Measurements from ENCODE around the gene TTC39C.

The TTC39C gene

DNA sequence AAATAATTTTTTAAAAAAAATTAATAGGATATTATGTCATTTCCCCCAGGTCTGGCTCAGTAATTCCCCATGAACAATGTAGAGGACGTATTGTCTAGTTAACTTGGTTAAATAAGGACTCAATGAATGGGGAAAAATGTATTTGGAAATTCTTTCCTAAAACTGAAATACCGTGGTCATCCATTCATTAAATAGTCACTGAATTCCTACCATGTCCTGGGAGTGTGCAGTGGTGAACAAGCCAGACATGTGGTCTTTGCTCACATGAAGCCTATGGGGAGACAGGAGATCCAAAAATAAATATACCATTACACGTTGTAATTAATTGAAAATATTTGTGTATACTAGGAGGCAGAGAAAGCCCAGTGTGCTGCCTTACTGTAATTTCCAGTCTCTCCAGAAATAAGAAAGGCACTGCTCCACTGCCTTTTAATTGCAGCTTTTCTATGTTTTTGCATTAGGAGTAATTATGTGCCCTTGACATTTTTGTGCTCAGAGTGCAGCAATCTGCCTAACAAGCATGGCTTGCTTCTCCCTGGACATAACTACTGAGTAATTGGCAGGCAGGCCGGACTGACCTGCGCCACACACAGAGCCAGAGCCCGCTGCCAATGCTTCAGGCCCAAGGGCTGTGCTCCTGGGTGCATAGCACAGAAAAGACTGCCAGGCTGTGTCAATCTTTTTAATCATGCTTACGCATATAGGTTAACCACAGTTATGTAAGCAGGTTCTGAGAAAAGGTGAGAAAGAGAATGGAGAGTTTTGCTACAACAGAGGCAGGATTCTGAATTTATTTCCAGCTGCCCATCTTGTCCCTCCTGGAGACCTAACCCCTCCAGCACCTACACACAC, 22.2 kb upstream of the TTC39C start:
- ChIA-PET POLR2A (no interaction called here), CTCF (interaction anchor here (1.0 to 1.6 kb wide), 2 partner anchors 16 to 127 kb away, joined by 3 read pairs; no protein-coding TSS in a partner anchor)
- no peak for DNase-seq (ENCODE audit: low read depth, low spot score)
- H3K4me3 ChIP-seq (ENCODE audit: low read depth, low read length): no peak overlapping the region
- TF ChIP-seq, protein P1, sequence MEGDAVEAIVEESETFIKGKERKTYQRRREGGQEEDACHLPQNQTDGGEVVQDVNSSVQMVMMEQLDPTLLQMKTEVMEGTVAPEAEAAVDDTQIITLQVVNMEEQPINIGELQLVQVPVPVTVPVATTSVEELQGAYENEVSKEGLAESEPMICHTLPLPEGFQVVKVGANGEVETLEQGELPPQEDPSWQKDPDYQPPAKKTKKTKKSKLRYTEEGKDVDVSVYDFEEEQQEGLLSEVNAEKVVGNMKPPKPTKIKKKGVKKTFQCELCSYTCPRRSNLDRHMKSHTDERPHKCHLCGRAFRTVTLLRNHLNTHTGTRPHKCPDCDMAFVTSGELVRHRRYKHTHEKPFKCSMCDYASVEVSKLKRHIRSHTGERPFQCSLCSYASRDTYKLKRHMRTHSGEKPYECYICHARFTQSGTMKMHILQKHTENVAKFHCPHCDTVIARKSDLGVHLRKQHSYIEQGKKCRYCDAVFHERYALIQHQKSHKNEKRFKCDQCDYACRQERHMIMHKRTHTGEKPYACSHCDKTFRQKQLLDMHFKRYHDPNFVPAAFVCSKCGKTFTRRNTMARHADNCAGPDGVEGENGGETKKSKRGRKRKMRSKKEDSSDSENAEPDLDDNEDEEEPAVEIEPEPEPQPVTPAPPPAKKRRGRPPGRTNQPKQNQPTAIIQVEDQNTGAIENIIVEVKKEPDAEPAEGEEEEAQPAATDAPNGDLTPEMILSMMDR (IDR thresholded peaks at IDR 0.05; ENCODE audit: insufficient read depth, low read length, missing control alignments): no peak

DNA sequence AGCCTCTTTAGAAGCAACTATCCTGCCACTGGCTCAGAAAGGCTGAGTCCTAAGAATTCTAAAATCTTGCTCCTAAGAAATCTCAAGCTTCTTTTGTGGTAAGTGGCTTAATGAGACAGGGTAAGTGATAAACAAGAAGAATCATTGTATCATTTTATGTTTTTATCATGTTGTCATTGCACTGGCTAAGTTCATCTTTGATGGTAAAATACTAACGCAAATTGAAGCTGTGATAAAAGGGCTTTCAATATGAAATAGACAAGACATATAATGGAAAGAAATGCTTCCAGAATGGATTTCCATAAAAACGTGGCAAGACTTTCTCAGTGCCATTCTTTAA, 21.6 kb upstream of the TTC39C start:
- POLR2A ChIA-PET: no interaction called here
- no peak for DNase-seq (ENCODE audit: low read depth, low spot score)
- CTCF ChIA-PET: interaction anchor here (1.0 to 1.4 kb wide), 2 partner anchors 74 to 127 kb away, joined by 3 to 7 read pairs; no protein-coding TSS in a partner anchor

DNA sequence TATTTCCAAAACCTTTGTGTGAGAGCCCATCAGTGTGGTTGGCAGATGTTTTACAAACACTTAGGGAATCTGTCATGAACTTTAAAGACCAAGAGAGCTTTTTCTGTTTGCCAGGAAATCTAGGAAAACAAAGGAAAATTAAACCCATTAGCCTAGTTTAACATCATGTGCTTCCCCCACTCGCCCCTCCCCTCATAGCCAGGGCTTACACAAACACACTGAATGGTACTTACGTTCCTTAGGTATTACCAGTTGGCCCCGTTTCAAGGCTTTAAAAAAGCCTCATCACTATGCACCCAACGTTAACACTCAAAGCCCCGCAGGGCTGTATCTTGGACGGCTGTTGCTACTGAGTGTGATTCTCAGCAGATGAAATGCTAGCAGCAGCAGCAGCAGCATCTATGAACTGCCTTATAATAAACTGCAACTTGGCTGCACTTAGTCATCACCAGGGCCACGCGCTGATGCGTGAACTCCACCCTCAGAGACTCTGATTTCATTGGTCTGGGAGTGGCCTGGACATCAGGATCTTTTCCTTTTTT, 20.1 kb upstream of the TTC39C start:
- H3K4me3 ChIP-seq (ENCODE audit: low read depth, low read length): no peak overlapping the region; the same call in 1 of the 2 replicates
- peak; percentile 77 for DNase-seq (ENCODE audit: low read depth, low spot score)
- TF ChIP-seq, protein P1 (IDR thresholded peaks at IDR 0.05; ENCODE audit: insufficient read depth, low read length, missing control alignments): no peak
- ChIA-PET CTCF (interaction anchor here (1.4 kb wide), 1 partner anchor 75 kb away, joined by 7 read pairs; no protein-coding TSS in a partner anchor), POLR2A (no interaction called here)

More for the DNA sequence above, 21.6 kb upstream of the TTC39C start:
- no peak overlapping the region for H3K4me3 ChIP-seq (ENCODE audit: low read depth, low read length)
- TF ChIP-seq, protein P1 (IDR thresholded peaks at IDR 0.05; ENCODE audit: insufficient read depth, low read length, missing control alignments): no peak

DNA sequence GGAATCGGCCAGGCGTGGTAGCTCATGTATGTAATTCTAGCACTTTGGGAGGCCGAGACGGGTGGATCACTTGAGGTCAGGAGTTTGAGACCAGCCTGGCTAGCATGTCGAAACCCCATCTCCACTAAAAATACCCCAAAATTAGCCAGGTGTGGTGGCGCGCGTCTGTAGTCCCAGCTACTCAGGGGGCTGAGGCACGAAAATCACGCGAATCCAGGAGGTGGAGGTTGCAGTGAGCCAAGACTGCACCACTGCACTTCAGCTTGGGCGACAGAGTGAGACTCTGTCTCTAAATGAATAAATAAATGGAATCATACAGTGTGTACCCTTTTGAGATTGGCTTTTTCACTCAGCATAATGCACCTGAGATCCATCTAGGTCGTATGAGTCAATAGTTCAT, 19.4 kb upstream of the TTC39C start:
- no peak overlapping the region for H3K4me3 ChIP-seq (ENCODE audit: low read depth, low read length)
- no peak for DNase-seq (ENCODE audit: low read depth, low spot score)

DNA sequence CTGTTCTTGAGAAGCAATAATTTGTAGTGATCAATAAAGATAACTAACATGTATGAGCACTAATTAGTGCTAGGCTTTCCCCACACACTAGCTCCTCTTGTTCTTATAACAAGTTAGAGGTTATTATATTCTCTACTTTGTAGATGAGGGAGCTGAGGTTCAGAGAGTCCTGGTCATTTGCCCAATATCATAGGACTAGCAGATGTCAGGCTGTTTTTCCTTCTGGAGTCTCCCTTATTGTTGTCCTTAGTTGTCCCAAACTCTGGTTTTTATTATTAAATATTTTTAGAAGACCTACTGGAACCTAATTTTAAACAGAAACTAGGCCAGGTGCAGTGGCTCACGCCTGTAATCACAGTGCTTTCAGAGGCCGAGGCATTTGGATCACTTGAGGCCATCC, 16.5 kb upstream of the TTC39C start:
- POLR2A ChIA-PET: no interaction called here
- TF ChIP-seq, protein P1 (IDR thresholded peaks at IDR 0.05; ENCODE audit: insufficient read depth, low read length, missing control alignments): no peak
- no peak for DNase-seq (ENCODE audit: low read depth, low spot score)
- CTCF ChIA-PET: interaction anchor here (0.6 to 1.2 kb wide), 2 partner anchors 18 to 80 kb away, joined by 3 to 4 read pairs; no protein-coding TSS in a partner anchor
- no peak overlapping the region for H3K4me3 ChIP-seq (ENCODE audit: low read depth, low read length)

More for the DNA sequence above, 19.4 kb upstream of the TTC39C start:
- ChIA-PET CTCF (no interaction called here), POLR2A (no interaction called here)
- TF ChIP-seq, protein P1 (IDR thresholded peaks at IDR 0.05; ENCODE audit: insufficient read depth, low read length, missing control alignments): no peak

DNA sequence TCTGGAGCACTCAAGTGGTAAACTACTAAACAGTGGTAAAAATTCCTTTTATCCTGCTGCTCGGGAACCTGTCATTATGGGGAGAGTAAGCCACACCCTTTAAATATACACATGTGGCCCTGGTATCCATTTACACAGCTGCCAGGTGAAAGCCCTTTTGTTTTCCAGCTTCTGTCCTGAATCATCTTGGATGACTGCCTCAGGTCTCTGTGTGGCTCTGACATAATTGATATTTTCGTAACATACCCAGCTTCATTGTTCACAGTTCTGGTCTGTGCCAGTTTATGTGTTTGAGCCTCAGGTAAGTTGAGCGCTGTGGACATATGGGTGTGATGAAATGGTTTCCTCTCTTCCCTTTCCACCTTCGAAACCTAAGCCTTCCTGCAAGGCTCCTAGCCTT, 15.7 kb upstream of the TTC39C start:
- TF ChIP-seq, protein P1 (IDR thresholded peaks at IDR 0.05; ENCODE audit: insufficient read depth, low read length, missing control alignments): no peak
- ChIA-PET POLR2A (no interaction called here), CTCF (interaction anchor here (1.2 kb wide), 1 partner anchor 17 kb away, joined by 4 read pairs; no protein-coding TSS in a partner anchor)
- no peak for DNase-seq (ENCODE audit: low read depth, low spot score)
- no peak overlapping the region for H3K4me3 ChIP-seq (ENCODE audit: low read depth, low read length)

Measured in AG04449 (cell line).